ENCODE measurements around the gene ALG2. TPM values are rescaled to one million over a fixed set of nuclear protein-coding genes. Genes with fewer than 3 reads are reported as not detected.

ALG2 gene
- polyA plus RNA-seq, 3 donors: 15.9 to 25.5 (median 23.6) TPM

GRCh38 chr9:99190597-99191283 is 31.0 kb downstream of the ALG2 start:
- H3K4me1 ChIP-seq (ENCODE audit: control insufficient read depth in 1 of 2, insufficient read depth in 2 of 2, low read length in 2 of 2): peaks cover 19 to 22% of the 10 kb centered on the region in 2 donors
- no peaks in the 10 kb centered on the region for H3K79me2 ChIP-seq (ENCODE audit: insufficient read depth, low read length)
- H3K4me3 ChIP-seq (replicated peaks in 1 of 3; ENCODE audit: low read depth in 2 of 3, low read length in 3 of 3): no peak overlapping the region
- 100% methylated on average over 1 of the region's 3 CpGs for WGBS (ENCODE audit: insufficient coverage)
- Mint-ChIP-seq H3K27ac (no peak overlapping the region), H3K36me3 (no peaks in the 10 kb centered on the region), H3K4me3 (no peak overlapping the region), H3K27me3 (ENCODE audit: low read depth in 3 of 3) (peaks cover 0 to 8% (median 8%) of the 10 kb centered on the region in 3 donors), H3K4me1 (peaks cover 17% of the 10 kb centered on the region), H3K9me3 (no peaks in the 10 kb centered on the region)
- no peak for TF ChIP-seq CTCF (IDR thresholded peaks at IDR 0.05)
- intact Hi-C loops (cut with micrococcal nuclease): loop anchor here in 1 of 2 donors (10.0 kb wide), 1 partner anchor 54 kb away; no protein-coding TSS in a partner anchor
- no peaks in the 10 kb centered on the region for H4K20me1 ChIP-seq (ENCODE audit: insufficient read depth, low read length)
- no peak for DNase-seq
- H3K4me2 ChIP-seq (replicated peaks; ENCODE audit: extremely low read depth, low read length, poor library complexity, severe bottlenecking): no peak overlapping the region
- H3K9ac ChIP-seq (ENCODE audit: insufficient read depth, low read length, poor library complexity, severe bottlenecking): no peak overlapping the region
- no peaks in the 10 kb centered on the region for H3K9me3 ChIP-seq (replicated peaks in 1 of 2; ENCODE audit: control insufficient read depth in 1 of 2, insufficient read depth in 1 of 2, low read length in 2 of 2)
- no peak overlapping the region for H3K27ac ChIP-seq (ENCODE audit: low read depth in 1 of 2, low read length in 2 of 2)
- H3K27me3 ChIP-seq (ENCODE audit: control insufficient read depth in 2 of 2, insufficient read depth in 2 of 2, low read length in 2 of 2): no peaks in the 10 kb centered on the region
- H2AFZ ChIP-seq (ENCODE audit: insufficient read depth, low read depth, low read length, poor library complexity, severe bottlenecking): no peak overlapping the region
- H3K36me3 ChIP-seq (replicated peaks in 1 of 2; ENCODE audit: control insufficient read depth in 1 of 2, insufficient read depth in 2 of 2, low read length in 2 of 2): no peaks in the 10 kb centered on the region

GRCh38 chr9:99189887-99190596 is 31.7 kb downstream of the ALG2 start:
- intact Hi-C loops (cut with micrococcal nuclease): loop anchor here in 1 of 2 donors (10.0 kb wide), 3 partner anchors 55 to 1135 kb away; no protein-coding TSS in a partner anchor
- no peak overlapping the region for H3K27ac Mint-ChIP-seq

More at GRCh38 chr9:99189887-99190596, 31.7 kb downstream of the ALG2 start:
- DNase-seq: no peak
- H3K27me3 Mint-ChIP-seq (ENCODE audit: low read depth in 3 of 3): peaks cover 0 to 8% (median 8%) of the 10 kb centered on the region in 3 donors
- H3K4me3 Mint-ChIP-seq: no peak overlapping the region
- 95% methylated on average over 6 of the region's 8 CpGs for WGBS (ENCODE audit: insufficient coverage)
- Histone ChIP-seq H3K36me3 (replicated peaks in 1 of 2; ENCODE audit: control insufficient read depth in 1 of 2, insufficient read depth in 2 of 2, low read length in 2 of 2) (no peaks in the 10 kb centered on the region), H3K27me3 (ENCODE audit: control insufficient read depth in 2 of 2, insufficient read depth in 2 of 2, low read length in 2 of 2) (no peaks in the 10 kb centered on the region), H4K20me1 (ENCODE audit: insufficient read depth, low read length) (no peaks in the 10 kb centered on the region), H3K9ac (ENCODE audit: insufficient read depth, low read length, poor library complexity, severe bottlenecking) (no peak overlapping the region), H3K4me2 (replicated peaks; ENCODE audit: extremely low read depth, low read length, poor library complexity, severe bottlenecking) (no peak overlapping the region), H3K4me1 (ENCODE audit: control insufficient read depth in 1 of 2, insufficient read depth in 2 of 2, low read length in 2 of 2) (peaks cover 19 to 22% of the 10 kb centered on the region in 2 donors), H3K9me3 (replicated peaks in 1 of 2; ENCODE audit: control insufficient read depth in 1 of 2, insufficient read depth in 1 of 2, low read length in 2 of 2) (no peaks in the 10 kb centered on the region), H2AFZ (ENCODE audit: insufficient read depth, low read depth, low read length, poor library complexity, severe bottlenecking) (no peak overlapping the region), H3K27ac (ENCODE audit: low read depth in 1 of 2, low read length in 2 of 2) (no peak overlapping the region), H3K79me2 (ENCODE audit: insufficient read depth, low read length) (no peaks in the 10 kb centered on the region), H3K4me3 (replicated peaks in 1 of 3; ENCODE audit: low read depth in 2 of 3, low read length in 3 of 3) (no peak overlapping the region)
- no peaks in the 10 kb centered on the region for H3K9me3 Mint-ChIP-seq
- no peak for TF ChIP-seq CTCF (IDR thresholded peaks at IDR 0.05)
- H3K4me1 Mint-ChIP-seq: peaks cover 17% of the 10 kb centered on the region
- no peaks in the 10 kb centered on the region for H3K36me3 Mint-ChIP-seq
